ENCODE measurements around the gene PRLR. TPM values are rescaled to one million over a fixed set of nuclear protein-coding genes. Genes with fewer than 3 reads are reported as not detected.

The PRLR gene
- polyA plus RNA-seq, 1 donor from 2014 or later, result 0.50 TPM

DNA sequence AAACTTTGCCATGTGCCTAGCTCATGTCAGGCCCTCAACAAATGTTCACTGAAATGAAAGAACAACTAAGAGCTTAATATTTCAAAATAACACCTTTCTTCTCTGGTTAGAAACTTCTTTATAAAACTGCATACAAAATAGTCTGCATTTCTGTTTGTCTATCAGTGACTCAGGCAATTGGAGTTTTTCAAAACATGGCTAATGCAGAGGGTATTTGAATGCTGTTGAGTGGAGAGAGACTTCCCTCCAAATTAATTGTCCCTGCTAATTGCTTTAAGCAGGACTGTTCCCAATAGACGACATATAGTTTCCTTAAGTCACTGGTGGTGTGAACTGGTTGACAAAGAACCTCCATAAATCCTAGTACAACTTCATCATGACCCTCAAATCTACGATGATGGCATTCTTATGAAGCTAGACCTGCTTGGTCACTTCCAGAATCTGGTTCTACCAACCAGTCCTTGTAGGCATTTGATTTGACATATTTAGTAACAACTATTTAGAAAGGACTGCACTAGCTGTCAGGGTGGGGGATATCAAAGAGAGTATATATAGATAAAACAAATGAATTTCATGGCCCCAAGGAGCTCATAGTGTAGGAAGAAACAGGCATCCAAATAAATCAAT is 84.5 kb downstream of the PRLR start:
- Histone ChIP-seq H2AFZ (ENCODE audit: low read depth, low read length) (no peak overlapping the region), H3K27me3 (ENCODE audit: insufficient read depth, low read depth, low read length) (no peaks in the 10 kb centered on the region), H3K9me2 (ENCODE audit: insufficient read depth, low read length) (no peaks in the 10 kb centered on the region), H3K36me3 (ENCODE audit: insufficient read depth, low read length) (no peaks in the 10 kb centered on the region), H3K4me3 (ENCODE audit: low read length) (no peak overlapping the region), H3K4me2 (ENCODE audit: low read length) (no peak overlapping the region), H3K9me3 (ENCODE audit: low read length) (no peaks in the 10 kb centered on the region), H4K20me1 (ENCODE audit: insufficient read depth) (no peaks in the 10 kb centered on the region), H3K79me2 (replicated peaks; ENCODE audit: insufficient read depth, low read length) (no peaks in the 10 kb centered on the region), H3F3A (ENCODE audit: insufficient read depth, low read length, poor library complexity, severe bottlenecking) (peaks cover 5% of the 10 kb centered on the region), H3K9ac (ENCODE audit: low read length) (no peak overlapping the region), H3K27ac (ENCODE audit: low read length) (peak overlapping the region; percentile 33)
- TF ChIP-seq EZH2 (IDR thresholded peaks at IDR 0.05; ENCODE audit: borderline replicate concordance, insufficient read depth, low read length, poor library complexity, severe bottlenecking) (no peak), SMC3 (conservative IDR thresholded peaks at IDR 0.05; ENCODE audit: poor library complexity) (no peak), REST (IDR thresholded peaks at IDR 0.05; ENCODE audit: borderline replicate concordance) (no peak), CTCF (IDR thresholded peaks at IDR 0.05; ENCODE audit: poor library complexity, severe bottlenecking) (no peak), EP300 (conservative IDR thresholded peaks at IDR 0.05; ENCODE audit: poor library complexity, severe bottlenecking) (no peak), MXI1 (conservative IDR thresholded peaks at IDR 0.05; ENCODE audit: poor library complexity, severe bottlenecking) (no peak), RAD21 (conservative IDR thresholded peaks at IDR 0.05) (no peak), POLR2AphosphoS5 (IDR thresholded peaks at IDR 0.05) (no peak), TAF1 (IDR thresholded peaks at IDR 0.05; ENCODE audit: low read depth) (no peak)

DNA sequence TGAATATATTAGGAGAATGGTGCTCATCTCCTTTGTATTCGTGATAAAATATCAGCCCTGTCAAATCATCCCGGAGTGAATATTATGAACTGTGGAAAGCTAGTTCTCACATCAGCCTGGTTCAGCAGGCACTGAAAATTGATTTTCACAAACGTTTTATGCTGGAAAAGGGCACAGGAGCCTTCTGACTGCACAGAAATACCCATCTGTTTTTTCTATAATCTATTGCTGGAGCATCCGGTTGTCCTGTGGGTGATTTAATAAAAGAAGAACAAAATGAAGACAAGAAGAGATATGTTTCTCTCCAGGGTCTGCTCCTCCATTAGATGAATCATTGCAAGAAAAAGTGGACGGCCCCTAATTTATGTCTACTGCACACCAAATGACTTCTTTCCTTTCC is 85.3 kb downstream of the PRLR start:
- Histone ChIP-seq H3K4me2 (ENCODE audit: low read length) (no peak overlapping the region), H3K9me3 (ENCODE audit: low read length) (no peaks in the 10 kb centered on the region)

More for the DNA sequence above, 85.3 kb downstream of the PRLR start:
- peaks cover 5% of the 10 kb centered on the region for H3F3A ChIP-seq (ENCODE audit: insufficient read depth, low read length, poor library complexity, severe bottlenecking)
- H3K79me2 ChIP-seq (replicated peaks; ENCODE audit: insufficient read depth, low read length), result no peaks in the 10 kb centered on the region
- TF ChIP-seq MXI1 (conservative IDR thresholded peaks at IDR 0.05; ENCODE audit: poor library complexity, severe bottlenecking) (no peak), REST (IDR thresholded peaks at IDR 0.05; ENCODE audit: borderline replicate concordance) (no peak)
- H3K27me3 ChIP-seq (ENCODE audit: insufficient read depth, low read depth, low read length), result no peaks in the 10 kb centered on the region
- H3K4me3 ChIP-seq (ENCODE audit: low read length), result no peak overlapping the region
- no peaks in the 10 kb centered on the region for H3K9me2 ChIP-seq (ENCODE audit: insufficient read depth, low read length)
- no peak overlapping the region for H2AFZ ChIP-seq (ENCODE audit: low read depth, low read length)
- peak overlapping the region; percentile 14 for H3K27ac ChIP-seq (ENCODE audit: low read length)
- no peak overlapping the region for H3K9ac ChIP-seq (ENCODE audit: low read length)
- no peaks in the 10 kb centered on the region for H4K20me1 ChIP-seq (ENCODE audit: insufficient read depth)
- H3K36me3 ChIP-seq (ENCODE audit: insufficient read depth, low read length), result no peaks in the 10 kb centered on the region

Data from neural cell (in vitro differentiated cells).